Ectodermal cell (in vitro differentiated cells): ENCODE measurements around the gene RIPOR3.
"Not testable (repeated sequence)": the region's sequence is repeated elsewhere in the genome, so short reads cannot be mapped to it uniquely, and the experiment has no call there.

Experiments
- H3K27ac ChIP-seq: 2 replicates; pipeline ENCODE4 v1.7.0; 2013; ENCODE audit warnings: mild to moderate bottlenecking, low read depth, low read length; ENCODE audit not compliant: insufficient read depth, poor library complexity, severe bottlenecking
- H3K27me3 ChIP-seq: 2 replicates; pipeline ENCODE4 v1.7.0; 2013; ENCODE audit warnings: mild to moderate bottlenecking, low read length; ENCODE audit not compliant: insufficient read depth, control insufficient read depth, poor library complexity, severe bottlenecking
- H3K36me3 ChIP-seq: one replicate; pipeline ENCODE4 v1.7.0; 2013; ENCODE audit warnings: low read length; ENCODE audit not compliant: control insufficient read depth, insufficient read depth
- H3K4me1 ChIP-seq: one replicate; pipeline ENCODE4 v1.7.0; 2013; ENCODE audit warnings: low read length; ENCODE audit not compliant: control insufficient read depth, insufficient read depth
- H3K4me3 ChIP-seq: 2 replicates; pipeline ENCODE4 v1.7.0; 2013; ENCODE audit warnings: low read depth, low read length, control low read depth; ENCODE audit not compliant: insufficient read depth
- H3K9me3 ChIP-seq: 2 replicates; pipeline ENCODE4 v1.7.0; 2013; ENCODE audit warnings: mild to moderate bottlenecking, low read length, moderate library complexity; ENCODE audit not compliant: control insufficient read depth
- WGBS, 2 experiments: methylation state at CpG; one replicate each; pipeline ENCODE4 v1.1.7; 2013; ENCODE audit warnings: missing lambda C conversion rate in 2 of 2; 5-methylcytosine and 5-hydroxymethylcytosine counted together

The RIPOR3 gene

DNA sequence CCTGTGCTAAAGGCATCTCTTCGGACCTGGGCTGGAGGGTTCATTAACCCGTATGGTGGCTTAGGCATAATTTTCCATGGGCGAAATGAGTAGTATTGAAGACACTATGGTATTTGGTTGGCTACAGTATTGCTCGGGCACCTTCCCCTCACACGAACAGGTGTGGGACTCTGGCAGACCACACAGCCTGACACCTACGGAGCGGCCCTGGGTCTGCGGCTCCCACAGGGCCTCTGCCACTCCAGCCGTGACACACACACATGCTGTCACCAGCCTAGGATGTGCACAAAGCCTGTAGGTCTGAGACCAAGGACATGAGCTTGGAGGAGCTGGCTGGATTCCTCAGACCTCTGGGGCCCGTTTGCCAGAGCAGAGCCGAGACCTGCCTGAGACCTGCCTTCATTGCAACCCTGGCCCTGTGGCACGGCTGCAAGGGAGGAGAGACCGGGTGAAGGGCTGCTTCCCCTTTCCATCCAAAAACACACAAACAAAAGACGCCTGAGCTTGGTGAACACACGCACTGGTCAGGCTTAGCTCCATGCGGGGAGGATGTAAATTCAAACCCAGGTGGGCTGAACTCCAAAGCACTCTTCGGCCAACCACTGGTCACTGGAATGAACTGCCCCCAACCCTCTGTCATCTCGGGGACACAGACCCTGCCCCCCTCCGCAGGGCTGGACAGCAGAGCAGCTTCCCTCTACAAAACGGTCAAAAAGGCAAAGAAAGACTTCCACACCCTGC is 51.2 kb downstream of the RIPOR3 start:
- not testable (repeated sequence) for H3K27me3 ChIP-seq, H3K27ac ChIP-seq, H3K4me3 ChIP-seq, H3K36me3 ChIP-seq, H3K9me3 ChIP-seq
- H3K4me1 ChIP-seq, result peaks cover 28% of the 10 kb centered on the region
- WGBS, 2 experiments, result 56 to 60% methylated on average over 16 to 18 of the region's 20 CpGs

DNA sequence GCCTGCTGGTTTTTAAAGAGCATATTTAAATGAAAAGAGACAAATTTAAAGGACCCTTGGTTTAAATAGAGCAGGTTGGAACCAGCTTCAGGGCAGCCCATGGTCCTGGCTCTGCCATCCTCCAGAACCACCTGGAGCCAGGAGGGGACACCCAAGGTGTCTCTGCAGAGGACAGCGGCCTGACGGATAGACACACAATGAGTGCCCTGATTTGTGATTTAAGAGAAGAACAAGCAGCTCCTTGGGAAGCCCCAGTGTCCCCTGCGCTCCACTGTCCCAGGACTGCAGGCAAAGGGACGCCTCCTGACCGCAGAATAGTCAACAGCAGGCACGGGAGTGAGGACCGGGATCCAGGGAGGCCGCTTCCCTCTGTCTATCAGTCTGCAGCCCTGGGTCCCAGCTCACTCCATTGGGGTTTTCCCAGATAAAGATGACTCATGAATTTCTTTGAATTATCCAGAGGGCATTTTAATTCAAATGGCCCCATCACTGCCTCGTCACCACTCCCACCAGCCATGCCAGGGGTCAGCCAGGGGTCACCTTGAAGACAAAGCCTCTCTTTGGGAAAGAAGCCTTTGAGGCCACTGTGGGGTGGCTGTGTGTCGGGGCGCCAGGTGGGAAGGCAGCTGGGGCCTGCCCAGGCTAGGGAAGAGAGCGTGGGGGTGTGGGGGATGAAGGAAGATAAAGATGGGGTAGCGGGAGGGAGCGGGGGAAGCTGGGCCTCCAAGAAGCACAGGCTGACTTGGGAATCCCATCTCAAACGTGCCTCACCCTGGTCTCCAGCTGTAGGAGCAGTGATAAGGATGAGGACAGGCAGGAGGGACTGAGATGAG is 53.1 kb downstream of the RIPOR3 start:
- not testable (repeated sequence) for H3K27ac ChIP-seq, H3K4me3 ChIP-seq, H3K27me3 ChIP-seq, H3K9me3 ChIP-seq, H3K36me3 ChIP-seq
- 29 to 41% methylated on average over 10 to 12 of the region's 15 CpGs for WGBS, 2 experiments
- peaks cover 28% of the 10 kb centered on the region for H3K4me1 ChIP-seq

DNA sequence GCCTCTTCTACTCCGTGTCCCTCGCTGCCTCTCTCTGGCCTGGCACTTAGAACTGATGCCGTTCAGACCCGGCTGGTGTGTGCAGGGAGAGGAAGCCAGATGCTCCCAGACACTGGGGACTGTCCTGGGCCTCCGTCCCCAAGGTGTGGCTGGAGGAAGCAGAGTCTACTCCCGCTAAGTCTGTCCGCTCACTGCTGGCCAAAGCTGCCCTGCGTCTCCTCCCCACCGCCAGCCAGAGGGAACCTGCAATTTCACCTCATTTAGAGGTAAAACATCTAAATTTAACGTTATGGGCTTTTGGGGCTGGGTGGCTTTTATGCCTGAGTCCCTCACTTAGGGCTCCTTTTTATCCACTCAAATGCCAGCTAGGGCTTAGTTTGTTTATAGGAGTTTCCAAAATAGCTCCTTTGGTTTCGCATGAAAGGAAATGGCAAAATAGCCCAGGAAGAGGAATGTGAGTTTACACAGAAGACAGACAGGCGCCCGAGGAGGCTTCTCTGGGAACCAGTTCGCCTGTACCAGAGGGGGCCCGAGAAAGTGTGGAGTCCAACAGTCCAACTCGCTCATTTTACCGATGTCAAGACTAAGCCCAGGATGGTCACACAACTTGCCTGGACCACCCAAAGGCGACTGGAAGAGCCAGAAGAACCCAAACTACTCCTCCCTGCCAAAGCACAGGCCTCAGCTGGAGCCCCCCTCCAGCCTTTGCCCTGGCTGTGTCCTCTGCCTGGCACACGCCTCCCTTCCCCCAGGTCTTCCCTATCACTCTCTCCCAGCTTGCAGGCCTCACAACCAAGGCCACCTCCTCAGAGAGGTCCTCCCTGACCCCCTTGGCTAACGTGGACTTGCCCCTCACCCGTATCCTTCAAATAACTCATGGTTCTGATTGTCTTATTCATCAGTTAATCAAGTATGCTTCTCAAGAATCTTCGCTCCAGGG is 54.5 kb downstream of the RIPOR3 start:
- Histone ChIP-seq H3K4me1 (peaks cover 23% of the 10 kb centered on the region), H3K9me3 (no peaks in the 10 kb centered on the region), H3K27me3 (no peaks in the 10 kb centered on the region), H3K36me3 (no peaks in the 10 kb centered on the region), H3K4me3 (no peak overlapping the region), H3K27ac (no peak overlapping the region)
- 78 to 81% methylated on average over 22 of the region's 22 CpGs for WGBS, 2 experiments

DNA sequence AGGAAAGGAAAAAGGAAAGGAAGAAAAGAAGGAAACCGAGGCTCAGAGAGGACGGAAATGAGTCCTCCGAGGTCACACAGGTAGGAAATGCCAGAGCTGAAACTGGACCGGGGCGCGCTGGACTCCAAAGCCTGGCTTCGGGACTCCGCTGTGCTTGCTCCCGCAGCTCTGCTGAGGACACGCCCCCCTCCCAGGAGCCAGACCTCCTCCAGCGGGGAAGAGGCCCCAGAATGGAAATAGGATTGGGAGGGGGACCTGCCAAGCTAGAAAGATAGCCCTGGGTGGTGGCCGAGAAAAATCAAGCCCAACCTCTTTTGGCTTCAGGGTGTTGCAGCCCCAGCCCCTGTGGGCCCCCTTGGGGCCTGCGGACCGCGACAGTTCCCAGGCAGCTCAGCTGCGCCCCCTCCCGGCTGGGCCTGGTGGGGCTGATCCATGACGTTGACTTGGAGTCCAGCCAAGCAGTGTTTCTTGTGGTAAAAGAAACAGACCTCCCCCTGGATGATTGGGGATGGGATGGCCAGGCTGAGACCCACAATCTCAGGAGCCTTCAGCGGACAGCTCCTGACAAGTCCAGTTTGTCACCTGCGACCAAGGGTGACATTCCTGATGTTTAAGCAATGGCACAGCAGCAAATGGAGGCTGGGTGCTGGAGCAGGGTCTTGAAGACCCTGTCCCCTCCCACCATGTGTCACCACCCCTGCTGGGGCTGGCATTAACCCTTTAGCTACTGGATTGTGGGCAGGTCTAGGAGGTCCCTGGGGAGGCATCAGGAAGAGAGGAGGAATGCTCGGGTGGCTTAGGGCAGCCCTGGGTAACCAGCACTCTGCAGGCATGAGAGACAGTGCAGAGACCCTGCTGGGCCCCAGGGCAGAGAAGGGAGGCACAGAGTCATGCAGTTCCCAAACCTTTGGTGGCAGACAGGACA is 55.4 kb downstream of the RIPOR3 start:
- WGBS, 2 experiments, result 41 to 42% methylated on average over 21 of the region's 21 CpGs
- peak overlapping the region; percentile 13 for H3K27ac ChIP-seq
- no peak overlapping the region for H3K4me3 ChIP-seq
- peaks cover 18% of the 10 kb centered on the region for H3K4me1 ChIP-seq
- H3K27me3 ChIP-seq, result no peaks in the 10 kb centered on the region
- H3K36me3 ChIP-seq, result no peaks in the 10 kb centered on the region
- H3K9me3 ChIP-seq, result no peaks in the 10 kb centered on the region

DNA sequence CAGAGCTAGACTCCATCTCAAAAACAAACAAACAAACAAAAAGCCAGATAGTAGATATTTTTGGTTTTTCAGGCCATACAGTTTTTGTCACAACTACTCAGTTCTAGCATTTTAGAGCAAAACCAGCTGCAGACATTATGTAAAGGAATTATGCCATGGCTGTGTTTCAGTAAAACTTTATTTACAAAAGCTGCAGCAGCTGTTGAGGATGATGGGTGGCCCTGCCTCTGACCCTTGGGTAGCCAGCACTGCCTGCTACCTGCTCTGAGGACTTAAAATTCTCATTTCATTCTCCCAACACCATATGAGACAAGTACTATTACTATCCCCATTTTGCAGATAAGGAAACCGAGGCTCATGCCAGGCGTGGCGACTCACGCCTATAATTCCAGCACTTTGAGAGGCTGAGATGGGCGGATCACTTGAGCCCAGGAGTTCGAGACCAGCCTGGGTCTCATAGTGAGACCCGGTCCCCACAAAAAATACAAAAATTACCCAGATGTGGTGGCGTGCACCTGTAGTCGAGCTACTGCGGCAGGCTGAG is 56.3 kb downstream of the RIPOR3 start:
- Histone ChIP-seq H3K4me1 (peaks cover 15% of the 10 kb centered on the region), H3K36me3 (no peaks in the 10 kb centered on the region), H3K4me3 (no peak overlapping the region), H3K27ac (no peak overlapping the region), H3K9me3 (no peaks in the 10 kb centered on the region), H3K27me3 (no peaks in the 10 kb centered on the region)
- WGBS, 2 experiments, result 92 to 97% methylated on average over 10 of the region's 10 CpGs

DNA sequence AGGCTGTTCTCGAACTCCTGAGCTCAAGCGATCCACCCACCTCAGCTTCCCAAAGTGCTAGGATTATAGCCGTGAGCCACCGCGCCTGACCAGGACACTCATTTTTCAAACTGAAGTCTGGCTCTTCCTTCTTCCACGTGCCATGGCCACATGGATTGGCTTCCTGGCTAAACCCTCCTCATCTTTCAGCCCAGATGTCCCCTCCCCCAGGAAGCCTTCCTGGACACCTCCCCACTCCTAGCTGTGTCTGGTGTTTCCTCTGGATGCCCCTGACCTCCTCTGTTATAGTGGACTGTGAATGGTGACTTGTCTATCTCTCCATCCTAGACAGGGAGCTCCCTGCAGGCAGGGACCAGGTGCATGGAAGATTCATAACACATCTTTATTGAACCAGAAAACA is 57.2 kb downstream of the RIPOR3 start:
- Histone ChIP-seq H3K4me3 (no peak overlapping the region), H3K4me1 (peaks cover 15% of the 10 kb centered on the region)
- WGBS, 2 experiments, result 87 to 92% methylated on average over 6 of the region's 6 CpGs

DNA sequence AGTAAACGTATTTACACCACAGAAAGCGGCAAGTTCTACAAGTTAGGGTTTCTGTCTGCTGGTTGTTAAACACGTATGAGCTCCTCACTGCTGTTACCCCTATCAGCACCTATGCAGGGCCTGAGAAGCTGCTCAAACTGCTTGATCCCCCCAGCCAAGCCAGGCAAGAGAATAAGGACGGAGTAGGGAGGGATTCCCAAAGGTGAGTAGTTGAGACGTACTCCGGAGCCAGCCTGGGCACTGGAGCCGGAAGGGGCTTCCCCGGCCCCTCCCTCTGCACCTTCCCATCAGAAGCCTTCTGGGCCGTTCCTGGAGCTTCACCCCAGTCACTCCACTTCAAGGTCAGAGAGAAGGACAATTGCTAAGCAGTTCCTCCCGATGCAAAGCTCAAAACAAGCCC is 58.0 kb downstream of the RIPOR3 start:
- Histone ChIP-seq H3K4me3 (no peak overlapping the region), H3K36me3 (no peaks in the 10 kb centered on the region), H3K27ac (no peak overlapping the region), H3K4me1 (peaks cover 19% of the 10 kb centered on the region), H3K27me3 (no peaks in the 10 kb centered on the region), H3K9me3 (no peaks in the 10 kb centered on the region)
- 93% methylated on average over 10 of the region's 10 CpGs for WGBS, 2 experiments

More for the DNA sequence above, 57.2 kb downstream of the RIPOR3 start:
- H3K27me3 ChIP-seq, result no peaks in the 10 kb centered on the region
- no peaks in the 10 kb centered on the region for H3K9me3 ChIP-seq
- H3K36me3 ChIP-seq, result no peaks in the 10 kb centered on the region
- no peak overlapping the region for H3K27ac ChIP-seq

DNA sequence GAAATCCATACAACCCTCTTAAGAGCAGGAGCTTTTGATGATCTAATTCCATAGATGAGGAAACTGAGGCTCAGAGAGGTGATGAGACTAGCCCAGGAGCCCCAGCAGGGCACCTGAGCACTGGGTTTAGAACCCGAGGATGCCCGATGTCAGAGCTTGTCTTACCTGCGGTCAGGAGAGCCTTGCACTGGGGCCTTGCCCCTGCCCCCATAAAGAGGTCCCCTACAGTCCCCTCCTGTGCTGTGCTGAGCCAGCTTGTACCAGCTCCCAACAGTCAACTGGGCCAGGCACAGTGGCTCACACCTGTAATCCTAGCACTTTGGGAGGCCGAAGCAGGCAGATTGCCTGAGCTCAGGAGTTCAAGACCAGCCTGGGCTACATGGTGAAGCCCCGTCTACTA is 58.6 kb downstream of the RIPOR3 start:
- no peak overlapping the region for H3K4me3 ChIP-seq
- no peaks in the 10 kb centered on the region for H3K27me3 ChIP-seq
- H3K36me3 ChIP-seq, result no peaks in the 10 kb centered on the region
- peaks cover 24% of the 10 kb centered on the region for H3K4me1 ChIP-seq
- no peaks in the 10 kb centered on the region for H3K9me3 ChIP-seq
- WGBS, 2 experiments, result 91 to 92% methylated on average over 5 of the region's 5 CpGs
- no peak overlapping the region for H3K27ac ChIP-seq

DNA sequence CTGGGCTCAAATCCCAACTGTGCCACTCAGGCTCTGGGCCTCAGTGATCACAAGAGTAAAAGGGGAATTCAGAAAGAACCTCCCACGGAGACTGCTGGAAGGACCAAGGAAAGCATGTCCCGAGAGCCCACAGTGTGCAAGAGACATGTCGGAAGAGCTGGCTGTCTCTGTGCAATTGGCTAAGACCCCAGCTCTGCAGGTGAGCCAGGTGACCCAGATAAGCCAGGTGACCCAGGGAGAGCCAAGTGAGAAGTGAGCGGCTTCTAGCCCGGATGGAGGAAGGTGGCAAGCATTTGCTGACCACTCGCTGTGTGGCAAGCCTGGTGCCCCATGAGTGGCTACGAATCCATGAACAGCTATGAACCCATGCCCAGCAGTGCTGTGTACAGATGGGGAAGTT is 59.1 kb downstream of the RIPOR3 start:
- no peaks in the 10 kb centered on the region for H3K27me3 ChIP-seq
- no peak overlapping the region for H3K27ac ChIP-seq
- no peaks in the 10 kb centered on the region for H3K36me3 ChIP-seq
- no peaks in the 10 kb centered on the region for H3K9me3 ChIP-seq
- 94 to 95% methylated on average over 7 of the region's 7 CpGs for WGBS, 2 experiments
- H3K4me1 ChIP-seq, result peaks cover 22% of the 10 kb centered on the region
- no peak overlapping the region for H3K4me3 ChIP-seq
